HG02885 (cell line): Measurements from ENCODE around the gene PSMA1.
"Not testable (repeated sequence)": the region's sequence is repeated elsewhere in the genome, so short reads cannot be mapped to it uniquely, and the experiment has no call there.

Experiments
- ATAC-seq: cut with Tn5 transposase; IDR thresholded peaks from one replicate; pipeline ENCODE4 v1.9.1; 2021; ENCODE audit warnings: mild to moderate bottlenecking; ENCODE audit not compliant: unreplicated experiment, poor library complexity

Gene PSMA1

GRCh38 chr11:14535166-14535565 lies 15.0 kb upstream of the PSMA1 start:
- not testable (repeated sequence) for ATAC-seq

GRCh38 chr11:14529951-14530350 lies 9.8 kb upstream of the PSMA1 start:
- ATAC-seq: no peak

GRCh38 chr11:14529321-14529720 lies 9.1 kb upstream of the PSMA1 start:
- no peak for ATAC-seq

DNA sequence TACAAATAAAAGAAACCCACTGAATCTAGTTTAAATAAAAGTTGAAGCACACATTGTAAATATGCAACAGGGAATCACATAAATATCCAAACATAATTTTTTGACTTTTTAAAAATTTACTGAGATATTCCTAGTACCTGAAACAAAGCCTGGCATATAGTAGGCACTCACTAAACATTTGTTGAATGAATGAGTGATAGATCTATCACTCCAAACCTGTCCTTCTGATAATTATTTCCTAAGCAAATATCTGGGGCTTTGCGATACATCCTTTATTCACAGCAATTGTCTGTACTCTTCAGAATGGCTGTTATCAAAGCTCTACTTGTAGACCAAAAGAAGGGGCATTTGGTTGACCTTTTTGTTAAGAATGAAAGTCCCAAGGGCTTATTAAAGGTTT lies 2.6 kb upstream of the PSMA1 start:
- no peak for ATAC-seq

DNA sequence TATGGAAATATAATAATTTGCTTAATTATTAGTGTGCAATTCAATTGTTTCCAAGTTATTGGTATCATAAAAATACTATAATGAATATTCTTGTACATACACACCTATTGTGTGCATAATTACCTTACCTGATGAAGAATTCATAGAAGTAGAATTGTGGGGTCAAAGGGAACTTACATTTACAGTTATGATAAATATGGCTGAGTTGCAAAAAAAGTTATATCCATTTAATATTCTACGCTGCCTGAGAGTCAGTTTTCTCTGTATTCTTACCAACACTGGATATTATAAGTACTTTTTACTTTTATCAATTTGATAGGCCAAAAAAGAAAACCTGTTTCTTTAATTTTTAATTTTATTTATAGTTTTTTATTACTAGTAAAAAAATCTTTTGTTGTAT lies 2.1 kb upstream of the PSMA1 start:
- no peak for ATAC-seq

GRCh38 chr11:14520747-14521151 lies 563 bp upstream of the PSMA1 start:
- no peak for ATAC-seq

DNA sequence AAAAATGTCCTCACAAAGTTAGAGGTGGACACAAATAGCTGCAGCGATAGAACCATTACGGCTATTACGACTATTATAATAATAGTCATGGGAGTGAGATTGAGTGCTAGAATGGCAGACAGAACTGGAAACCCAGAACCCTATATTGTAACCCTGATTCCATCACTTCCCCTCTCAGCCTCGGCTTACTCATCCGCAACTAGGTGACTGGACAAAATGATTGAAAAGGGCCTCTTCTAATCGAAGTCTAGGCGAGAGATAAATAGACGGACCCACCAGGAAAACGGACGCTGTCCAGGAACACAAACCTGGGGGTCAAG lies 629 bp downstream of the PSMA1 start:
- ATAC-seq: peak; percentile 8

GRCh38 chr11:14518820-14519219 lies 1.4 kb downstream of the PSMA1 start:
- no peak for ATAC-seq

DNA sequence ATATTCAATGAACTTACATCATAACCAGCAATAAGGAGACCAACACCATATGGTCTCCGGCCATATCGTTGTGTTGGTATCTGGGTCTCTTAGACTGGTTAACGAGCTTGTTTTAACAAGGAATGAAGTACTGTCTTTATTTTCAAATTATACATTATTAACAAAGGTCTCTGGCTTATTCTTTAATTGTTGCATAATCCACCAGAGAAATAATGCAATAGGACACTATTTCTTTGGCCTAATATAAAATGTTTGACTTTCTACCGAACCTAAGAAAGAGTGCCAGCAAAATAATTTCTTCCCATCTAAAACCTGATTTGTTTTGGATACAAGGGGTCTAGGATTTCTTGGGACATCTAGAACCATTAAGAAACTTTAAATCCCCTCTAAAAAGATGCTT lies 6.4 kb downstream of the PSMA1 start:
- no peak for ATAC-seq

GRCh38 chr11:14506532-14506931 lies 13.7 kb downstream of the PSMA1 start:
- ATAC-seq: no peak

- no peak for ATAC-seq
Observed at GRCh38 chr11:14503023-14503422, 17.2 kb downstream of the PSMA1 start.

- no peak for ATAC-seq
Observed at GRCh38 chr11:14502039-14502438, 18.1 kb downstream of the PSMA1 start.

DNA sequence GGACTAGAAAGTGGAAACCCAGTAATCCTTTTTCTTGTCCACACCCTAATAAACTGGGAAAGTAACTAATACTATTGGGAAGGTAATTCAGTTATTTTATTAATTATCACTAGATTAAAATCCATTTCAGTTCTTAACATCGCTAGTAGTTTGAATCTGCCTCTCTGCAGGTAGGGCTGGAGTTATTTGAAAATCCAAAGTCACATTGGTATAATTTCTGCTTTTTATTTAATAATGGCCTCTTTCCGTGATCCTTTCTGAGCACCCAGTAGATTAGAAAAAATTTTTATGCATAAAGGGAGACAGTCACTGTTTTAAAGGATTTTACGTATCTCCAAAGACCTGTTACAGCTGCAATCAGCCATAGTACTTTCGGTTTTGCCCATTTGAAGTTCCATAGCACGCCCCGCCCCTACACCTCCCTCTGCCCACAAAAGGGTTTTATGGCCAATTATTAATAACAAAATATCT lies 20.0 kb downstream of the PSMA1 start:
- ATAC-seq: peak; percentile 56

- ATAC-seq: peak; percentile 92
Observed at GRCh38 chr11:14499560-14500180, 20.5 kb downstream of the PSMA1 start, which contains the start of gene COPB1. COPB1 (minus strand) TSS chr11:14499811; CDS start chr11:14498928, 883 bp downstream.

- peak; percentile 10 for ATAC-seq
Observed at GRCh38 chr11:14499178-14499559, 21.0 kb downstream of the PSMA1 start.

DNA sequence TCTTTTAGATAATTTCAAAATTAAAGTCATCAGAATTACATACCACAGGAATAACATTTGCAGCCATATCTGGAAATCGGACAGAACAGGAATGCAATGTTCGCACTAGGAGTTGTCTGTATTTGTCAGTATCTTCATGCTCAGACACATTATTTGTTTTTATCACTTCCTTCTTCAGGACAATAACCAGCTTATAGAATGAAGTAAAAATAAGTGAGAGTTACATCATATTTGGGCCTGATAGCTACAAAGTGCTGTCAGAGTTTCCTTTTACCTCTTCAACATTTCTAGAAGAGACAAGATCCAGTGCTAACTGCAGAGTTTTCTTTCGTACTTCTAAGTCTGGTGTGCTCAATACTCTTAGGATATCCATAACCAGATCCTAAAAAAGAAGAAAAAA lies 39.5 kb downstream of the PSMA1 start:
- ATAC-seq: no peak

DNA sequence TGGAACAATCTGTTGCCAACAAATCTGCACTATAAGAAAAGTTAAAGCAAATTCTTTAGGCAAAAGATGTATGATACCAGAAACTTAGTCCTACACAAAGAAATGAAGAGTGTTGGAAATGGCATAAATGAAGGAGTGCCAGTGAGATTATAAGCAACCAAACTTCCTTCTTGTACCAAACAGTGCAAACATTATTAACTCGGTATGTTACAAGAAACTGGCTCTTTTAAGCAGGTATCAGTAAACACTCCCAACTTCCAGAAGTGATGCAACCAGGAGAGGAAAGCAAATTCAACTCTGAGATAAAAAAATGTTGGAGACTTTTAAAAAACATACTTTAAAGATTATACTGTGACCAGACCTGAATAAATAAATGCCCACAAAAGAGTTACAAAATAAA lies 49.1 kb downstream of the PSMA1 start:
- ATAC-seq: no peak

DNA sequence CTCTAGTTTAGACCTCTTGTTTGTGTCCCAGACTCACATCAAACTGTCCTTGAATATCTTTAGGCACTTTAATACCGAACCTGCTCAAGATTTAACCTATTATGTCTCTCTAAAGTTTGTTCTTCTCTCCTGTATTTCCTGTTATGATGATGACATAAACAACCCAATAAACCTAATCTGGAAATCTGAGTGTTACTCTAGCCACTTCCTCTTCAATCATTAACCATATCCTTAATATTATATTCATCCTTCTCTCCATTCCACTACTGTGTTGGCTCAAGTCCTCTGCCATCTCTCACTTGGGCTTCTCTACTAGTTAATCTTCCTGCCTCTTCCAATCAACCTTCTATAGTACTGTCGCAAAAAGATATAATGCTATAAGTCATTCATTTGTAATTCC lies 56.6 kb downstream of the PSMA1 start:
- ATAC-seq: no peak

- ATAC-seq: no peak
Observed at GRCh38 chr11:14460147-14460546, 60.0 kb downstream of the PSMA1 start.

DNA sequence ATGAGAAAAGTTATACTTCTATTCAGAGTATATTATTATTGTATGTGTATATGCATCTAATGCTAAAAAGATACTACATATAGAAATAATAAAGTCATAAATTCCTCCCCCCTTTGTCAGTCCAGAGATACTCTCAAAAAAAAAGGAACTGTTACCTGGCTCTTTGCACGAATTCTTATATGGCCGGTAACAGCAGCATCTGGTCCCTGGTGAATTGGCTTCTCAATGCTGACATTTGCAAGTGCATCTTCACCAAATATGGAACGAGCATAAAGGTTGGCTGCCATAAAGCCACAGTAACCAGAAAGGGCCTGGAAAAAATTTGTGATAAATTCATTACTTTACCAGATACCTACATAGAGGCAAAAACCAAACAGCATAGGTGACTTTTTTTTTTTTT lies 61.8 kb downstream of the PSMA1 start:
- ATAC-seq: no peak

DNA sequence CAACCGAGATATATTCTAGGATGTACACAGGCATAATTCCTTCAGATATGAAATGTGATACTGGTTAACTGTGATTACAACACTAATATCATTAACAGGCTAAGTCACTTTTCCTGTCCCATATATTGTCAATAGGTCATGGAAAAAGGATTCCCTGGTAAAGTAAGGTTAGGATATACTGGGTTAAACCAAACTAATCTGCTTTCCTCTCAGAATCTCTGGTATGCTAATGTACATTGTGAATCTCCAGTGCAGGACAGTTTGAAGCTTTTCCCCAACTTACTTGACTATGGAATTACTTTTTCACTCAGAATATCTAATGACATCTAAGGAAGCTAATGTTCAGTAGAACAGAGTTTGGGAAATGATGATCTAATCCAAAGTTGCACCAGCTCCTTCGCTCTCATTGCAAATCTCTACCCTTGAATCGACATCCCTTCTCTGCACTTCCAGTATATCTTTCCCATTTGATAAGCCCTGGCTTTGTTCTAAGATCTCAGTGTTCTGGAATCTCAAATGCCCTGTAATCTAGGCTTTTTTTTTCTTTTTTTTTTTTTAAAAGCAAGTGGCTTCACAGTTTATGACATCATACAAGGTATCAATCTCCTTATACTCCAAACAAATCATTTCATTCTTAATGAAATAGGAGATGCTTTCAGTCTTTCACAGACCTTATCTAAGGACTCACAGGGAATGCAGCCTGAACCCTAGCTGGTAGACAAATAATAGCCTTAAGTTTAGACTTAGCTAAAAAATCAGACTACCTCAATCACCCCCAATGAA lies 64.3 kb downstream of the PSMA1 start:
- ATAC-seq: no peak
